ENCODE measurements around the gene CSF1R. TPM values are rescaled to one million over a fixed set of nuclear protein-coding genes. Genes with fewer than 3 reads are reported as not detected.

Gene CSF1R
- total and polyA plus RNA-seq, 2 of the 8 experiments (the other 6 are each of a cell fraction or from before 2014, with no cell fraction given) = 0.12 TPM; not detected in 1

DNA sequence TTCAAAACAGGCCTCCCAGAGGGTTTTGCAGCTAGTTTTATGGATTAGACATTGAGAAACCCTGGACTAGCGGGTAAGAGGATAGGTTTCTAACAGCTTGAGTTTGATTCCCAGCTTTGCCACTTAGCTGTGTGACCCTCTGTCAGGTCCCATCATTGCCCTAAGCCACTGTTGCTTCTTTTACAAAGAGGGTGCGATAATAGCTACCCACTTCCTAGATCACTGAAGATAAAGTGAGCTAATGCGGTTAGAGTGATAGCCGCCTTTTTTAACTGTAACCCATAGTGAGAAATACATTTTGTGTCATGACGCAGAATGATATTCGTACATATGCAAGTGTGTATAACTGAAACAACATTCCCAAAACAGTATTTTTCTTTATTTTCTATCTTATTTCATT, 40.3 kb downstream of the CSF1R start:
- no peak overlapping the region for H3K18ac ChIP-seq (ENCODE audit: extremely low read depth, low read length)
- no peak overlapping the region for H3K27ac ChIP-seq (ENCODE audit: low read depth, low read length)
- no peaks in the 10 kb centered on the region for H3K79me1 ChIP-seq (ENCODE audit: low read depth, low read length)
- no peaks in the 10 kb centered on the region for H3K9me3 ChIP-seq (ENCODE audit: insufficient read depth in 2 of 2, low read depth in 1 of 2, low read length in 1 of 2)
- no peaks in the 10 kb centered on the region for H3K27me3 ChIP-seq (replicated peaks in 1 of 4; ENCODE audit: control insufficient read depth in 3 of 4, extremely low read depth in 1 of 4, insufficient read depth in 3 of 4, low read length in 3 of 4)
- H2BK20ac ChIP-seq (ENCODE audit: low read length) = no peak overlapping the region
- H4K5ac ChIP-seq (ENCODE audit: insufficient read length, low read depth, low read length) = no peak overlapping the region
- H3K4me2 ChIP-seq (ENCODE audit: insufficient read depth in 1 of 2, low read depth in 2 of 2, low read length in 2 of 2) = no peak overlapping the region
- no peaks in the 10 kb centered on the region for H3K4me1 ChIP-seq (replicated peaks in 1 of 4; ENCODE audit: control insufficient read depth in 3 of 4, insufficient read depth in 4 of 4, low read length in 3 of 4)
- DNase-seq (ENCODE audit: low read depth in 1 of 2, low spot score in 2 of 2) = no peak
- POLR2A ChIA-PET (ENCODE audit: partially characterized antibody) = no interaction called here
- no peak for FAIRE-seq
- H2BK120ac ChIP-seq (replicated peaks; ENCODE audit: low read depth, low read length) = no peak overlapping the region
- no peaks in the 10 kb centered on the region for H3K79me2 ChIP-seq (ENCODE audit: control insufficient read depth in 1 of 2, insufficient read depth in 2 of 2, low read length in 2 of 2)
- H3K4ac ChIP-seq (replicated peaks; ENCODE audit: insufficient read length, low read depth, low read length) = no peak overlapping the region
- no peak overlapping the region for H2BK15ac ChIP-seq (ENCODE audit: low read length)
- H2BK12ac ChIP-seq (ENCODE audit: low read depth, low read length) = no peak overlapping the region
- H4K8ac ChIP-seq (ENCODE audit: extremely low read depth, insufficient read depth, low read length) = no peak overlapping the region
- no peak overlapping the region for H3K14ac ChIP-seq (ENCODE audit: insufficient read length)
- peaks cover 31 to 76% (median 67%) of the 10 kb centered on the region in 4 experiments for H3K36me3 ChIP-seq (ENCODE audit: control insufficient read depth in 2 of 4, insufficient read depth in 4 of 4, low read length in 3 of 4)
- no peak overlapping the region for H3K56ac ChIP-seq (replicated peaks; ENCODE audit: insufficient read length, low read depth, low read length)
- no peak overlapping the region for H3K4me3 ChIP-seq (ENCODE audit: extremely low read depth in 1 of 4, insufficient read depth in 2 of 4, low read depth in 3 of 4, low read length in 4 of 4)
- H3K9ac ChIP-seq (replicated peaks in 1 of 4; ENCODE audit: extremely low read depth in 1 of 4, low read depth in 3 of 4, low read length in 3 of 4) = no peak overlapping the region
- no peak overlapping the region for H2AFZ ChIP-seq (ENCODE audit: low read length)
- H2AK5ac ChIP-seq (ENCODE audit: low read depth, low read length) = no peak overlapping the region
- CTCF ChIA-PET (ENCODE audit: partially characterized antibody) = interaction anchor here (0.6 to 2.3 kb wide), 27 partner anchors 9 to 418 kb away, joined by 3 to 10 read pairs (median 4); no protein-coding TSS in a partner anchor
- no peak overlapping the region for H2BK5ac ChIP-seq (ENCODE audit: low read depth, low read length)
- WGBS, 2 experiments (ENCODE audit: extremely low coverage in 1 of 2, insufficient coverage in 1 of 2, insufficient read length in 1 of 2, insufficient replicate concordance in 2 of 2, low coverage in 1 of 2, low lambda C conversion rate in 2 of 2, missing lambda C conversion rate in 1 of 2) = 69% methylated on average over 6 of the region's 6 CpGs; no CpG with 5 or more reads in 1 of the 2 experiments
- peaks cover 0 to 5% of the 10 kb centered on the region in 2 experiments for H4K20me1 ChIP-seq (replicated peaks in 1 of 2; ENCODE audit: control insufficient read depth in 1 of 2, insufficient read depth in 2 of 2, low read length in 2 of 2)
- no peak overlapping the region for H3K23ac ChIP-seq (ENCODE audit: insufficient read length)
- H3K23me2 ChIP-seq (ENCODE audit: low read depth, low read length) = no peaks in the 10 kb centered on the region
- no peak overlapping the region for H4K91ac ChIP-seq (replicated peaks; ENCODE audit: insufficient read length, low read length)
- TF ChIP-seq, protein P1, sequence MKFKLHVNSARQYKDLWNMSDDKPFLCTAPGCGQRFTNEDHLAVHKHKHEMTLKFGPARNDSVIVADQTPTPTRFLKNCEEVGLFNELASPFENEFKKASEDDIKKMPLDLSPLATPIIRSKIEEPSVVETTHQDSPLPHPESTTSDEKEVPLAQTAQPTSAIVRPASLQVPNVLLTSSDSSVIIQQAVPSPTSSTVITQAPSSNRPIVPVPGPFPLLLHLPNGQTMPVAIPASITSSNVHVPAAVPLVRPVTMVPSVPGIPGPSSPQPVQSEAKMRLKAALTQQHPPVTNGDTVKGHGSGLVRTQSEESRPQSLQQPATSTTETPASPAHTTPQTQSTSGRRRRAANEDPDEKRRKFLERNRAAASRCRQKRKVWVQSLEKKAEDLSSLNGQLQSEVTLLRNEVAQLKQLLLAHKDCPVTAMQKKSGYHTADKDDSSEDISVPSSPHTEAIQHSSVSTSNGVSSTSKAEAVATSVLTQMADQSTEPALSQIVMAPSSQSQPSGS (IDR thresholded peaks at IDR 0.05; ENCODE audit: low read length) = no peak
- TF ChIP-seq EGR1 (IDR thresholded peaks at IDR 0.05; ENCODE audit: borderline replicate concordance, low read depth, low read length) = no peak
- no peak for TF ChIP-seq POLR2A (IDR thresholded peaks at IDR 0.05; ENCODE audit: control extremely low read depth in 1 of 2, low read depth in 2 of 2, low read length in 2 of 2)
- no peak for TF ChIP-seq GABPA (IDR thresholded peaks at IDR 0.05; ENCODE audit: borderline replicate concordance, insufficient read depth, low read length)
- TF ChIP-seq KDM5A (IDR thresholded peaks at IDR 0.05; ENCODE audit: low read length) = no peak
- TF ChIP-seq TAF1 (IDR thresholded peaks at IDR 0.05; ENCODE audit: low read depth, low read length) = no peak
- TF ChIP-seq SIRT6 (IDR thresholded peaks at IDR 0.05; ENCODE audit: low read length) = no peak
- TF ChIP-seq NRF1 (IDR thresholded peaks at IDR 0.05; ENCODE audit: low read depth, low read length) = no peak
- no peak for TF ChIP-seq RBBP5 (IDR thresholded peaks at IDR 0.05; ENCODE audit: borderline replicate concordance, low read depth, low read length)
- TF ChIP-seq BCL11A (IDR thresholded peaks at IDR 0.05; ENCODE audit: low read depth in 2 of 2, low read length in 2 of 2) = no peak
- no peak for TF ChIP-seq RAD21 (IDR thresholded peaks at IDR 0.05 in 1 of 2, conservative IDR thresholded peaks at IDR 0.05 in 1 of 2; ENCODE audit: low read depth in 2 of 2, low read length in 2 of 2)
- no peak for TF ChIP-seq TCF12 (IDR thresholded peaks at IDR 0.05; ENCODE audit: low read depth, low read length)
- TF ChIP-seq PHF8 (conservative IDR thresholded peaks at IDR 0.05; ENCODE audit: low read depth, low read length) = no peak
- TF ChIP-seq TEAD4 (IDR thresholded peaks at IDR 0.05; ENCODE audit: low read depth, low read length) = no peak
